ENCODE results near the gene POLR2M.

Gene POLR2M

DNA sequence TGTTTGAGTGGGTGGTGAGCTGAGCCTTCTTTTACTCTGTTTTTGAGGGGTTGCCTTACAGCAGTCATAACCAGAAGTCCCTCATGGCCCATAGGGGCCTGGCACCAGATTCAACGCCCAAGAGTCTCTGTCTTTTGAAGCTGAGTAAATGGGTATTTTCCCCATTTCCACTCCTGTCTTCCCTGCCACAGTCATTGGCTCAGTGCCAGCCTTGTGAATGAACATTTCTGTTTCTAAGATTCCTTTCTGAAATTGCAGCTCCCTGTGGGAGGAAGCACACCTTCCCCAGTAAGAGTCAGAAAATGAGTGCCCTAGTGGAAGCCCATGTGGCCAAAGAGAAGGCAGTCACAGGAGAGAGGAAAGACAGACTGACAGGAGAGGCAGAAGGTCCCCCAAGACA is 43.7 kb upstream of the POLR2M start:
- H4K20me1 ChIP-seq (ENCODE audit: insufficient read depth, low read length), result no peaks in the 10 kb centered on the region
- no peaks in the 10 kb centered on the region for H3K79me2 ChIP-seq (ENCODE audit: insufficient read depth, low read length)
- H3K9me2 ChIP-seq (ENCODE audit: low read depth, low read length), result no peaks in the 10 kb centered on the region
- H3K4me1 ChIP-seq (ENCODE audit: insufficient read depth, low read length, severe bottlenecking), result no peaks in the 10 kb centered on the region
- H3K27ac ChIP-seq (ENCODE audit: low read depth, low read length, poor library complexity, severe bottlenecking), result no peak overlapping the region
- no peaks in the 10 kb centered on the region for H3K9me3 ChIP-seq (ENCODE audit: low read length)
- TF ChIP-seq EZH2 (IDR thresholded peaks at IDR 0.05; ENCODE audit: borderline replicate concordance, low read length), result no peak
- TF ChIP-seq, protein P1, sequence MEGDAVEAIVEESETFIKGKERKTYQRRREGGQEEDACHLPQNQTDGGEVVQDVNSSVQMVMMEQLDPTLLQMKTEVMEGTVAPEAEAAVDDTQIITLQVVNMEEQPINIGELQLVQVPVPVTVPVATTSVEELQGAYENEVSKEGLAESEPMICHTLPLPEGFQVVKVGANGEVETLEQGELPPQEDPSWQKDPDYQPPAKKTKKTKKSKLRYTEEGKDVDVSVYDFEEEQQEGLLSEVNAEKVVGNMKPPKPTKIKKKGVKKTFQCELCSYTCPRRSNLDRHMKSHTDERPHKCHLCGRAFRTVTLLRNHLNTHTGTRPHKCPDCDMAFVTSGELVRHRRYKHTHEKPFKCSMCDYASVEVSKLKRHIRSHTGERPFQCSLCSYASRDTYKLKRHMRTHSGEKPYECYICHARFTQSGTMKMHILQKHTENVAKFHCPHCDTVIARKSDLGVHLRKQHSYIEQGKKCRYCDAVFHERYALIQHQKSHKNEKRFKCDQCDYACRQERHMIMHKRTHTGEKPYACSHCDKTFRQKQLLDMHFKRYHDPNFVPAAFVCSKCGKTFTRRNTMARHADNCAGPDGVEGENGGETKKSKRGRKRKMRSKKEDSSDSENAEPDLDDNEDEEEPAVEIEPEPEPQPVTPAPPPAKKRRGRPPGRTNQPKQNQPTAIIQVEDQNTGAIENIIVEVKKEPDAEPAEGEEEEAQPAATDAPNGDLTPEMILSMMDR (IDR thresholded peaks at IDR 0.05; ENCODE audit: low read length), result no peak
- no peak overlapping the region for H3K4me3 ChIP-seq (ENCODE audit: low read depth, low read length, poor library complexity, severe bottlenecking)
- no peak overlapping the region for H3K9ac ChIP-seq (ENCODE audit: low read length)
- H3F3A ChIP-seq (ENCODE audit: insufficient read depth, low read length), result no peaks in the 10 kb centered on the region
- H3K27me3 ChIP-seq (ENCODE audit: insufficient read depth, low read length), result no peaks in the 10 kb centered on the region
- no peak overlapping the region for H2AFZ ChIP-seq (ENCODE audit: low read length)
- H3K4me2 ChIP-seq (ENCODE audit: low read length), result no peak overlapping the region
- no peaks in the 10 kb centered on the region for H3K36me3 ChIP-seq (ENCODE audit: insufficient read depth, low read length)

DNA sequence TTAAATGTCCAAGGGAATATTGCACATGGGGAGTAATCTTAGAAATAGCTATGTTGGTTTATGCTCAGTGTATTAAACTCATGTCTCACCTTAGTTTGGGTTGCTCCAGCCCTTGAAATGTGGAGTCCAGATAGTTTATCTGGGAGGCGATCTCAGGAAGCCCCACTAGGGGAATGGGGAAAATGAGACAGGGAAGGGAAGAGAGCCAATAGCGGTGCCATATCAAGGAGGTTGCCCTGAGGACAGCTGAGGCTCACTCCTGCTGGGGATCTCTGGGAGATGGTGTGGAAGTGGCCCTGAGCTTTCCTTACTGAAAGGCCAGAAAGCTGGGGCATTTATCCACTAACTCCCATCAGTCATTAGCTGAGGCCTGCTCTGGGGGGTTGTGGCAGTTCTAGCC is 43.3 kb upstream of the POLR2M start:
- Histone ChIP-seq H3K36me3 (ENCODE audit: insufficient read depth, low read length) (no peaks in the 10 kb centered on the region), H3K27ac (ENCODE audit: low read depth, low read length, poor library complexity, severe bottlenecking) (no peak overlapping the region), H3F3A (ENCODE audit: insufficient read depth, low read length) (no peaks in the 10 kb centered on the region), H3K9me2 (ENCODE audit: low read depth, low read length) (no peaks in the 10 kb centered on the region), H3K27me3 (ENCODE audit: insufficient read depth, low read length) (no peaks in the 10 kb centered on the region), H2AFZ (ENCODE audit: low read length) (no peak overlapping the region), H3K9ac (ENCODE audit: low read length) (no peak overlapping the region), H3K4me1 (ENCODE audit: insufficient read depth, low read length, severe bottlenecking) (no peaks in the 10 kb centered on the region), H3K4me2 (ENCODE audit: low read length) (no peak overlapping the region), H3K9me3 (ENCODE audit: low read length) (no peaks in the 10 kb centered on the region), H3K79me2 (ENCODE audit: insufficient read depth, low read length) (no peaks in the 10 kb centered on the region), H4K20me1 (ENCODE audit: insufficient read depth, low read length) (no peaks in the 10 kb centered on the region), H3K4me3 (ENCODE audit: low read depth, low read length, poor library complexity, severe bottlenecking) (no peak overlapping the region)
- no peak for TF ChIP-seq EZH2 (IDR thresholded peaks at IDR 0.05; ENCODE audit: borderline replicate concordance, low read length)
- TF ChIP-seq, protein P1 (IDR thresholded peaks at IDR 0.05; ENCODE audit: low read length), result no peak

DNA sequence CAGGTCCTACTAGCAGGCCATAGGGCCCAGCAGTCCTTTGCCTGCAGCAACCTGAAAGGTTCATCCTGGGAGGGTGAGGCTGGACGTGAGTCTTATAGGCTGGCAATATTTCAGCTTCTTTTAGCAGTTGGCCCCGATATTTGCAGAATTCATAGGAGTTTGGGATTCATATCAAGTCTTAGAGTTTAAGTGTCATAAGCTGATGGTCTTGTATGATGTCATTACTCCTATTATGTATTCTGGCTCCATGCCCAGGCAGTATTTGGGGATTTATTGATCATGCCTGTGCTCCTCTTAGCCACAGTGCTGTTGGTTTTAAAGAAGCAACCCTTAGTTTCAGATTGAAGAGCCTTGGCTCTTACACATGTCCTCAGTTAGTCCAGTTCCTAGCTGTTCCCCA is 41.3 kb upstream of the POLR2M start:
- no peak overlapping the region for H3K4me2 ChIP-seq (ENCODE audit: low read length)
- no peak overlapping the region for H3K9ac ChIP-seq (ENCODE audit: low read length)
- no peaks in the 10 kb centered on the region for H3F3A ChIP-seq (ENCODE audit: insufficient read depth, low read length)
- no peaks in the 10 kb centered on the region for H4K20me1 ChIP-seq (ENCODE audit: insufficient read depth, low read length)
- H2AFZ ChIP-seq (ENCODE audit: low read length), result no peak overlapping the region
- no peaks in the 10 kb centered on the region for H3K4me1 ChIP-seq (ENCODE audit: insufficient read depth, low read length, severe bottlenecking)
- no peak overlapping the region for H3K4me3 ChIP-seq (ENCODE audit: low read depth, low read length, poor library complexity, severe bottlenecking)
- no peaks in the 10 kb centered on the region for H3K9me3 ChIP-seq (ENCODE audit: low read length)
- H3K27me3 ChIP-seq (ENCODE audit: insufficient read depth, low read length), result no peaks in the 10 kb centered on the region
- no peaks in the 10 kb centered on the region for H3K36me3 ChIP-seq (ENCODE audit: insufficient read depth, low read length)
- TF ChIP-seq EZH2 (IDR thresholded peaks at IDR 0.05; ENCODE audit: borderline replicate concordance, low read length), result no peak
- TF ChIP-seq, protein P1 (IDR thresholded peaks at IDR 0.05; ENCODE audit: low read length), result no peak
- H3K27ac ChIP-seq (ENCODE audit: low read depth, low read length, poor library complexity, severe bottlenecking), result no peak overlapping the region
- no peaks in the 10 kb centered on the region for H3K79me2 ChIP-seq (ENCODE audit: insufficient read depth, low read length)
- no peaks in the 10 kb centered on the region for H3K9me2 ChIP-seq (ENCODE audit: low read depth, low read length)
